HG03521 (cell line): ENCODE results near the gene CDK1.

ENCODE experiments used
- ATAC-seq: cut with Tn5 transposase; IDR thresholded peaks from one replicate; pipeline ENCODE4 v1.9.1; 2021; ENCODE audit warnings: mild to moderate bottlenecking, moderate library complexity; ENCODE audit not compliant: unreplicated experiment

CDK1 gene

DNA sequence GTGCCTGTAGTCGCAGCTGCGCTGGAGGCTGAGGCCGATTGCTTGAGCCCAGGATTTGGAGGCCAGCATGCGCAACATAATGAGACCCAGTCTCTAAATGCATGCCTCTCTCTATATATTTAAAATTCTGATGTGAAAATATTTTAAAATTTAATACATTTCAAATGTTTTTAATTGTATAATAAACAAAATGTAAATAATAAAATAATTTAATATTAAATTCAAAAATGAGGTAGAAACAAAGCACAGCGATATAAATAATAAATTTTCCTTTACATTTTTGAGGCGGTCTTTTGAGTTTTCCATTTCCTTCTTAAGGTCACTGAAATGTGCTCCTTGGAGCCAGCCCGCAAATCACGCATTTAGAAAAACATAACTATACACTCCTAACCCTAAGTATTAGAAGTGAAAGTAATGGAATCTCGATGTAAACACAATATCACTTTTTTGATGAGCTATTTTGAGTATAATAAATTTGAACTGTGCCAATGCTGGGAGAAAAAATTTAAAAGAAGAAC, 523 bp upstream of the CDK1 start:
- peak; percentile 2 for ATAC-seq

DNA sequence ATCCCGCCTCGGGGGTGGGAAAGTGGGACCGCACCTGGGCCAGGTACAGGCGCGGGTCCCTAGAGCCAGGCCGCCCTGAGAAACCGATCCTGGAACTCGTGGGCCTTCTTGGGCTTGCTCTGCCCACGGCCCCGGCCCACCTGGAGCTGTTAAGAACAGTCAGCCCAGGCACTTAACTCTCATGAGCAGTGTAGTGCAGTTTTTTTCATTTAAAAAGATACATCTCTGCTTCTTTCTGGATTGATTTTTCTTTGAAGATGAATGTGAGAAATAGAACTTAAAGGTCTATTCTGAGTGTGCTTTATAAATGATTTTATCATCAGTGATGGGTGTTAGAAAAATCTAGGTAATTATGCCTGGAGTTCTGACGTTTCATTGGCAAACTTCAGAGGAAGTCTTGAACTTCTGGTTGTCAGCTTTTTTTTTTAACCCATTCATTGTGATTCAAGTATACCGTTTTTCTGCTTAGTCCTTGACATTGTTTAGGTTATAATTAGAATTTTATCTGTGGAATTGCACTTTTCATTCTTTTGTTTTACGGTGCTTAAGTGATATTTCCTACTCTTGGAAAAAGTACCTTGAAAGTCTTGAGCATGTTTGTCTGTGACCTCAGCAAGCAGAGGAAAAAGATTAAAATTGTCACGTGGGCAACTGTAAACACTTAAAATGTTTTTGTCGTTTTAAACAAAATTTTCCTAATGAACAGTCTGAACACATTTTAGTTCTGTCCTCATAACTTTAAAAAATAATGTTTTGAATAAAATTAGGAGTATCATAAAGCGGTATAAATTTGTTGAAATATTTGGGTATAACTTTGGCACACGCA, 906 bp downstream of the CDK1 start:
- ATAC-seq, result peak; percentile 14

DNA sequence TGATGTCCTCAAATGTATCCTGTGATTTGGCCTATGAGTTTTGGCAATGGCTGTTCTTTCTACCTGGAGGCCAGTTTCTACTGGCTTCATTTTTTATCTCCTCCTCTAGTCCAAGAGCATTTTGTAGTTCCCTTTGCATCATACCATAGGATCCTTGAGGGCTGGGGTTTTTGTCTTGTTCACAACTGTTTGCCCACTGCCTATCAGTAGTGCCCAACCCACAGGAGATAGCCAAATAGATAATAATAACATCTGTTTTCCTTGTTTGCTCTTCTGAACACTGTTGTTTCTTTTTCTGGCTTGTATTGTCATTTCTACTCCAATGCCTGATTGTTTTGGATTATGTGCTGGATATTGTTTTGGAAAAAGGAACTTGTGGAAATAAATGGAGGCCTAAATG, 3.4 kb downstream of the CDK1 start:
- no peak for ATAC-seq

DNA sequence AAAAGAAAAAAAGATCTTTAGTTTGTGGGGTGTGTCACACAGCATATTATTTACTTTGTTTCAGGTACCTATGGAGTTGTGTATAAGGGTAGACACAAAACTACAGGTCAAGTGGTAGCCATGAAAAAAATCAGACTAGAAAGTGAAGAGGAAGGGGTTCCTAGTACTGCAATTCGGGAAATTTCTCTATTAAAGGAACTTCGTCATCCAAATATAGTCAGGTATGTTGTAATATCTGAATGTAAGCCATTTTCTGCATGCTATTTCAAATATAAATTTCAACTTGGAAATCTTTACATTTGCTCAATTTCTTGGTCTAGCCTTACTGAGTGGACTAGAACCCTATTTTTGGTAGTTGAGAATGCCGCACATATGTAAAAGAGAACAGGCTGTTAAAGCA, 6.4 kb downstream of the CDK1 start:
- no peak for ATAC-seq

DNA sequence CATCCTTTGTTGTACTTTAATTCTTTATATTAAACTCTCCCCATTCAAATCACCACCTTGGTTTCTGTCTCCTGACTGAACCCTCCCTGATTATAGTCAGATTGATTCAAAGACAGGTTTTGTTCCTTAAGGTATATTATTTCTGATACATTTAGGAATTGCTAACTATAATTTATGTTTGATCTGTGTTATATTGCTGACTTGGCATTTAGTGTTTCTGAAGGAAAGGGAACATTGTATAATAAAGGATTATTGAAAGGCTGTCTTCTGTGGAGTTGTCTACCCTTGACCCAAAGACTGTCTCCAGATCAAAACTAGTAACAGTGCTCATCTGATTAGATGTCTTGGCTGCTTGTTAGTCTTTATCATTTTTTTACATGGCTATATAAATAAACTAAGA, 10.3 kb downstream of the CDK1 start:
- ATAC-seq, result no peak

DNA sequence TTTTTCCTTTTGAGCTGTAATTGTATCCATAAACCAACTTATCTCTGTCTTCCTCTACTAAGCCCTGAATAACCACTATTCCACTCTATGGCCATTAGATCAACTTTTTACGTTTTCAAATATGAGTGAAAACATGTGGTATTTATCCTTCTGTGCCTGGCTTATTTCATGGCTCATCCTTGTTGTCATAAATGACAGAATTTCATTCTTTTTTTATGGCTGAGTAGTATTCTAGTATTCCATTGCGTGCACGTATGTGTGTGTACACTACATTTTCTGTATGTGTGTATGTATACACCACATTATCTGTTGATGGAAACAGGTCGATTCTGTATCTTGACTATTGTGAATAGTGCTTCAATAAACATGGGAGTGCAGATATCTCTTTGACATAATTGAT, 11.1 kb downstream of the CDK1 start:
- no peak for ATAC-seq

DNA sequence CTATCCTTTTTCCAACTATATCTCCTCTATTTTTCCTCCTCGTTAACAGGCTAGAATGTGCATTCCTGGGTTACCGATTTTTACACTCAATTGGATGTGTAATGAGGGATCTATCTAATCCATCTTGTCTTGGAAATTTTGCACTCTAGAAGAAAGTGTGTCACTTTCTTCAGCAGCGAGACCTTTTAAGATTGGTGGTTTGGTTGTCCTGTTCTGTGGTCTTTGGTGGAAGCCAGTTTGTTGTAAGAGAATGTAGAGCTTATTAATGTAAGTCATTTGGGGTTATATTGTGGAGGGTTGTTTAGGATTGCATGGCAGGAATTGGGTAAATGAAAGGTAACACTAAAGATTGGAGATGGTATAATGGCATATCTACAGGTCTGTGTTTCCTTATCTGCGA, 16.7 kb downstream of the CDK1 start:
- no peak for ATAC-seq

DNA sequence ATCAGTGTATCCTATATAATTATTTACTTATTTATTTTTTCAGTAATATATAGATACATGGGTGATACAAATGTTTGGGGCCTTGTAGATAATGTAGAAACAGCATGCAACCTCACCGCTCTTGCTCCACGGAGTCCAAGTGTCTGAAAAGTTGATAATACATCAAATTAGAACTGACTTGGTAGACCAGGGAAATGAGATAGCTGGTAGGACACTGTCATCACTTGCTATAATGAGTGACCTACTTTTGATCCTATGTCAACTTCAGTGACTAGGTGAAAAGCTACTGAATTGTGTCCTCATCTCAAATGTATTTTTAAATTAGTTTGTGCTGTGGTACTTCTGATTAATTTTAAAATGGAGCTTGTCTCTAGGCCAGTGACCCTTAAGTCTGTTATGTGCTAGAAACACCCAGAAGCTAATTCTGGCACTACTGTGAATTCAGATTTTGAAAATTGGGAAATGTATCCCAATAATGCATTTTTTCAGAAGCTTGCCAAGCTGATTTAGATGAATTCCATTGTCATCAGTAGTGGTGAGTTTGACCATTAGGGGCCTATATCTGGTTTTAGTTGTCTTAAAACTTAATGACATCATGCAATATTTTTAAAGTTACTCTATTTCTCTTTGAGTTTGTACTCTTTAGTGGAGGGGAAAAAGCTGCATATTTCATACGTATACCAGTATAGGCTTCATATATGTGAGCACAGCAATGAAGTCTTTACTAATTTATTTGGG, 17.4 kb downstream of the CDK1 start:
- ATAC-seq, result no peak

DNA sequence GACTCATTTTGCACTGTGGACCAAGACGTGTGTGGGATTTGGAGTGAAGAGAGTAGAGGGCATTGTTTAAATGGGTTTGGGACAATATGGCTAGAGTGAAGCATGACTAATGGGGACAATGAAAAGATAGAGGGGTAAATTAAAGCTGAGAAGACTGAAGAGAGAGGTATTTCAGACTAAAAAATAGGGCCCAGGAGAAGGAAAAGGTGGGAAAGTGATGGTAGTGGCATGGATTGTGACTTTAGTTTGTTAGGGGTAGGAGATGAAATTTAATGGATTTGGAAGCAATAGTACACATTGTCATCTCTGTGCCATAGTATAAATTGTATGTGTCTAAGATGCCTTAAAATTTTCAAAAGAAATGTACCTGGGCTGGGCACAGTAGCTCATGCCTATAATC, 18.2 kb downstream of the CDK1 start:
- ATAC-seq, result no peak

DNA sequence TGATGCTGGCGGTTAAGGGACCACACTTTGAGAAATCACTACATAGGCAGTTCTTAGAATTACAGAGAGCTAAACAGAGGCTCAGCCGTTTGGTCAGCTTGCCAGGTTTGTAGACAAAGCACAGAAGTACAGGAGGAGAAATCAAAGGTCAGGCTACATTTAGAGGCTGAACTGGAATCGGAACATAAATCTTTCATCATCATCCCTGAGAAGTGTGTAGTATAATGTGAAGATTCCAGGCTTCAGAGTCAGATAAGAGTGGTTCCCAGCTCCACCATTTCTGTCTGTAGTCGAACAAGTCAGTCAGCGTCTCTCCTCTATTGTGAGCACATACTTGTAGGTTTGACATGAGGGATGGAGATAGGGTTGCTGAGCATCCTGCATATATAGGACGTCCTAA, 18.9 kb downstream of the CDK1 start:
- no peak for ATAC-seq

DNA sequence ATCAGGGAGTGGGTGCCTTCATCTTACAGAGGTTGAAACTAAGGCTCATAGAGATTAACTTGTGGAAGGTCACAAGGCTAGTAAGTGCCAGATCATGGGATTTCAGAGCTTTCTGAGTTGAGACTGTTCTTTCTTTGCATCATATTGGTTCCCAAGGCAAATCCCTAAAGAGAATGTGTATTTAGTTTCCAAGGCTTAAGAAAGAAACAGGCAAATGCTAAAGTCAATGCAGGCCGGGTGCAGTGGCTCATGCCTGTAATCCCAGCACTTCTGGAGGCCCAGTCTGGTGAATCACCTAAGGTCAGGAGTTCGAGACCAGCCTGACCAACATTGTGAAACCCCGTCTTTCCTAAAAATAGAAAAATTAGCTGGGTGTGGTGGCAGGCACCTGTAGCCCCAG, 19.8 kb downstream of the CDK1 start:
- no peak for ATAC-seq

DNA sequence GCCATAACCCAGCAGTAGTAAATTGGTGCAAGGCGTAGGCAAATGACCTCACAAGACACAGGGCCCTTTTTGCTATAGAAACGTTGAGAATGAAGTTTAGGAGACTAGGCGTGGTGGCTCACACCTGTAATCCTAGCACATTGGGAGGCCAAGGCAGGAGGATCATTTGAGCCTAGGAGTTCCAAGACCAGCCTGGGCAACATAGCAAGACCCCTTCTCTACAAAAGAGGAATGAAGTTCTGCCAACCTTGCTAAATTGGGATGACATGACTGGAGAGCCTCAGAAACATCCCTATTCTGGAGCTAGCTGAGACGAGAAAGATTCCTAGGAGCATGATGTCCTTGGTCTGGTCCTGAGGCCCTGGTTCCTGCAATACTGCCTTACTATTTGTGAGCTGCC, 20.6 kb downstream of the CDK1 start:
- no peak for ATAC-seq

DNA sequence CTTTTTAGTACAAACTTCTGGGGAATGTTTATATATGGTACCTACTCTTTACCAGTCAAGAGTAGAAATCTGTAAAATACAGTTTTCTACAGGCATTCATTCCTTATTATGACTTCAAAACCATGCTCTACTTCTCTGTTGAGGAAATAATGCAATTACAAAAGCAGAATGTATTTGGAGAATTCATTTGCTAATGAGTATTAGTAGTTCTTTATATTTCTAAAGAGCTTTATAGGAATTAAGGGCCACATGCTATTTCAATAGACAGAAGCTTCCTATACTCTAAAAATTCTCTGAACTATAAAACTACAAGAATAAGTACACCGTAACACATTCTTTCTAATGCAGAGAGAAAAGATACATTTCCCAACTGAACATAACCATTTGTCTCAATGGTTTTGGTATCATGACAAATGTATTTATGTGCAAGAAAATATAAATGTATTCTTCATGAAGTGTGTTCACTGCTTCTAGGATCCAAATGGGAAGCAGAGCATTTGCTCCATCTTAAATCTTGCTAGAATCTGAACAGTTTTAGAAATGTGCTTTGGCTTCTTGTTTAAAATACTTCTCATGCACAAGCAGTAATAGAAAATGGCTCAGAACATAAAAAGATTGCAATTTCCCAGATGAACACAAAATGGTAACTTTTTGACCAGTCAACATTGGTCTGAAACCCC, 21.8 kb downstream of the CDK1 start:
- no peak for ATAC-seq

DNA sequence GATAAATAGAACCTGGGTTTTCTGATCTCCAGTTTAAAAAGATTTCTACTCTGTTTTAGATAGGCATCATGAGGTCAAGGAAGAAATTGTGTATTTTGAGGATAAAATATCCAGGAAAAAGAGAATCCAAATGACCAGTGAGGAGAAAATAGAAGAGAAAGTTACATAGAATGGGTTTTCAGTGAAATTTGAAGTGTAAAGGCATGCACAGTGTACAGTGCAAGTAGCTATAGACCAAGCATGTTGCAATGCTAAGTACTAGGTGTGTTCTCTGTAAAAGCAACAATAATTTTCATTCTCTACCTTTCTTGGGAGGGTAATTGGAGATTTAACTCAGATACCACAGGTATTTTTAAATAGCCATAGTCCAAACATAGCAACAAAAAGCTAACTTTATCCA, 22.6 kb downstream of the CDK1 start:
- no peak for ATAC-seq

DNA sequence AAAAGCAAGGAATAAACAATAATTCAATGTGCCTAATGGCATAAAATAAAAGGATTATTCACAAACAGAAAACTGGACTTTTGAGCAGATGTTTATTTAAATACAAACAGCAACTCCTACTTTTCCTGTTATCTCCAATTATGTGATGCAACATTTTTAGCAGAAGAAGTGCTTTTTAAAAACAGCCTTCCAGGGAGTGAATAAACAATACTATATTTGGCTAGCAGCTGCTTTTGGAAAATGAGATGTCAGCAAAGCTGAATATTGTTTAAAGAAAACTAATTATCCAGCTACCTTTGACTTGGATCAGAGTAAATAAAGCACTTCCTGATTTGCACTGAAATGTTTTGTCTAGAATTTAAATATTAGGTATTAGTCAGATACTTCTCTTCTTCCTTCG, 23.2 kb downstream of the CDK1 start:
- no peak for ATAC-seq

DNA sequence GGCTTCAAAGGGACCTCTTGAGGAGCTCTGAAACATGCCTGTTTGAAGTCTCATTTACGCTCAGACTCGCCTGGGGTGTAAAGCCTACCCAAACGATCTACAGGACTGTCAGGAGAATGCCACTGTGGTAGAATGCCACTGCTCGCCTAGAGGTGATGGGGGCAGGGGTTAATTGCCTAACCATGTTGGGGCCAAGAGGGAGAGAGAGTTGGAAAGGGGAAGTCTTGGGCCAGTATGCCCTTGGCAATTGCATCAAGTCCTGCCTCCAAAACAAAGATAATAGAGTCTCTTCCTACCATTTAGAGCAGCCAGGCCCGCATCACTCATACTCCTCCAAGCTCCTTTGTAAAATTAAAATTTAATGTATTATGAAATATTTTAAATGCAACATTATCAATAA, 25.2 kb downstream of the CDK1 start:
- ATAC-seq, result no peak

DNA sequence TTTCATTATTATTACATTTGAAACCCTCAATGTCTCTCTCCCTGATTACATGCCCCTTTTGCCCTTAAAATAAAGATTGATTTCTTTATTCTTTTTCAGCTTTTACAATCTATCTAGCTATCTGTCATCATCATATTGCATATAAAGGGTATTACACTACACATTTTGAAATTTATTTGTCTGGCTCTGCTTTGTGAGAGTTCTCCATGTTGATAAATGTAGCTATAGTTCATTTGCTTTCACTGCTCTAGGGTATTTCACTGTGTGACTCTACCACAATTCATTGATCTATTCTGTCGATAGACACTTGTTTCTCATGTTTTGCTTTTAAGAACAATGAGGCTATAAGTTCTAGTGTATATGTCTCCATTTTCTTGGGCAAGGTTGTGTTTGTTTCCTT, 25.6 kb downstream of the CDK1 start:
- ATAC-seq, result no peak

DNA sequence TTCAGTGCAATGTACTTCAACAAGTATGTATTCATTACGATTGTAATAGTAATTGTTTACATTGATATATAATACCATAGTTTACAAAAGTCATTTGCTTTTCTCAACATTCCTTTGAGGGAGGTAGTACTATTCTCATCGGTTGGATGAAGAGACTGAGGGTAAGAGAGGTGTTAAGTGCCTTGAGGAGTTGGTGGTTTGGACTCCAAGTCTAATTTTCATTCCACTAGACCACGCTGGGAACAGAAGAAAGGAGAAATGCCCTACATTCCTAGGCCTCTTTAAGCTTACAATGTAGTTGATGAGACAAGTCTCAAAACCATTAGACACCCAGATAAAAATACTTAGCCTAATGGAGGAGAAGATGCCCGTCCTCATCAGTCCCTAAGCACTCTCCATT, 28.6 kb downstream of the CDK1 start:
- no peak for ATAC-seq

DNA sequence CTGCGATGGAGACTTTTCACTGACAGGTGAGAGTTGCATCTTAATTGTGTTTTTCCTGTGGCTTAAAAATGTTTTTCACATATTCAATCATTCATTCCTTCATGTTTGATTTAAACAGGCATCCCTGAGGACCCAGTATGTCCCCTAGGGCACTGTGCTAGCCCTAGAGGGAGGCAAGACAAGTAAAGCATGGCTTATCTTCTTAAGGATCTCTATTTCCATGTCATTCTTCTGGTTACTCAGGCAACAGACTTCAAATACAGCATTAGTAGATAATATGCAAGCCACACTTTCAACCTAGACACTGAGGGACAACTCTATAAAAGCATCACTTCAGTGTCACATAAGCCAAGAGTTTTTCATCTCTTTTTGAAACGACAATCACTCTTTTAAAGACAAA, 29.2 kb downstream of the CDK1 start:
- ATAC-seq, result no peak

DNA sequence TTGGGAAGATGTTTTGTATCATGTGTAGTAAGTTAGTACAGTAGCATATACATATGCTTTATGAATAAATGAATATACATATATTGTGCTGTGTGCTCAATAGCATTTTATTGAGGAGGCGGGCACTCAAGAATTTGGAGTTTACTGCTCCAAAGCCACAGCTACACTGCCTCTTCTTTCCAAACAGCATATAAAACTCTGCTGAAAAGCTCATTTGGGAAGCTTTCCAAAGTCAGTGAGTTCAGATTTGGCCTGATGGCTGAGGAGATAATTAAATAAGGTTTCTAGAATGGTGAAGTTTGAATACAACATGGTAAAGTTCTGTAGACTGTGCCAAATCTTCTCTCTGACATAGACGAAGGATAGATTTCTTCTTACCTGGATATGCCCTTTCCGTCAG, 29.8 kb downstream of the CDK1 start:
- no peak for ATAC-seq

DNA sequence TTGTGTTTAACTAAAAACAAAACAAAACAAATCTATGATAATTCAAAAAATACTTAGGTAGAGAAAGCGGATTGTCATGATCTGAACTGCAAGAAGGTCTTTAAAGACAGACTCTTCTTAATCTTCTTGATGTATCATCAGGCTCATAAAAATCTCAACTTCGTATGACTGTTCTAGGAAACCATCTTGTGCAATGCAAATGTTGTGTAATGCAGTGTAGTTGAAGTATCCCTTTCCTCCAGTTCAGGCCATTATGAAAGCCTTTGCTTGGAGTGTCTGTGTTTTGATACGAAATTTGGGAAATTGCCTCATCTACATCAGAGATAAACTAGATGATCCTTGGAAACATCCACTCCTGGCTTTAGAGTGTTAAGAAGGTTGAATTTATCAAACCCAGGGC, 30.9 kb downstream of the CDK1 start:
- ATAC-seq, result no peak
